ENCODE data around the gene TAS2R14. TPM values are rescaled to one million over a fixed set of nuclear protein-coding genes. Genes with fewer than 3 reads are reported as not detected.

TAS2R14 gene
- total and polyA plus RNA-seq, 2 of the 13 experiments (the other 11 are each of a cell fraction or from before 2014, with no cell fraction given), result 1.1 to 2.3 TPM

- intact Hi-C loops (cut with micrococcal nuclease; ENCODE audit: unreplicated experiment), result no loop called here
- POLR2A ChIA-PET, result no interaction called here
- TF ChIP-seq MAZ (IDR thresholded peaks at IDR 0.05; ENCODE audit: borderline replicate concordance, low read depth, low read length) (no peak), MAZ (CRISPR knock-in tag; IDR thresholded peaks at IDR 0.05; ENCODE audit: low read depth) (no peak), ZNF446 (CRISPR knock-in tag; IDR thresholded peaks at IDR 0.05) (no peak), TRAFD1 (CRISPR knock-in tag; IDR thresholded peaks at IDR 0.05; ENCODE audit: borderline replicate concordance) (no peak), THAP8 (CRISPR knock-in tag; IDR thresholded peaks at IDR 0.05; ENCODE audit: borderline replicate concordance) (no peak), CTCF (CRISPR knock-in tag; IDR thresholded peaks at IDR 0.05) (no peak), PPARG (CRISPR knock-in tag; conservative IDR thresholded peaks at IDR 0.05) (no peak), SRSF1 (optimal IDR thresholded peaks at IDR 0.05; ENCODE audit: low read depth, low read length) (no peak), ZUFSP (CRISPR knock-in tag; IDR thresholded peaks at IDR 0.05; ENCODE audit: borderline replicate concordance) (no peak), ZNF776 (CRISPR knock-in tag; IDR thresholded peaks at IDR 0.05) (no peak)
Measured at GRCh38 chr12:10960211-10960610, 21.1 kb upstream of the TAS2R14 start.

More at GRCh38 chr12:10960211-10960610, 21.1 kb upstream of the TAS2R14 start:
- no peaks in the 10 kb centered on the region for H3K27me3 ChIP-seq (ENCODE audit: control insufficient read depth in 1 of 2, insufficient read depth in 2 of 2, low read length in 2 of 2)
- FAIRE-seq, result no peak
- CTCF ChIA-PET (ENCODE audit: low intra/inter-chr PET ratio, low total read pairs), result no interaction called here
- H3K79me2 ChIP-seq (ENCODE audit: insufficient read depth, low read length), result peaks cover 5% of the 10 kb centered on the region
- H3K9me3 ChIP-seq (ENCODE audit: low read length), result no peaks in the 10 kb centered on the region
- H3K36me3 ChIP-seq (replicated peaks in 1 of 2; ENCODE audit: control insufficient read depth in 1 of 2, insufficient read depth in 2 of 2, low read length in 2 of 2), result no peaks in the 10 kb centered on the region
- no peak overlapping the region for H3K27ac ChIP-seq (ENCODE audit: extremely low read length, insufficient read depth, low read length)
- H3K4me1 ChIP-seq (ENCODE audit: insufficient read depth, low read length), result no peaks in the 10 kb centered on the region
- H3K4me3 ChIP-seq (replicated peaks in 1 of 3; ENCODE audit: insufficient read depth in 1 of 3, low read depth in 2 of 3, low read length in 3 of 3), result no peak overlapping the region
- BruUV-seq (replicated peaks), result no TSS peak
- DNase-seq (ENCODE audit: low spot score), result no peak
- no peak overlapping the region for H3K4me2 ChIP-seq (ENCODE audit: low read depth, low read length)
- in situ Hi-C loops (cut with HindIII; ENCODE audit: extremely low pct_ligation_motif_present, low pct_unique_long_range_greater_than_20kb), result no loop called here
- H2AFZ ChIP-seq (ENCODE audit: low read length), result no peak overlapping the region
- no peak overlapping the region for H3K9ac ChIP-seq (ENCODE audit: insufficient read depth, low read depth, low read length)
- no peak for ATAC-seq
- 86% methylated on average over 4 of the region's 4 CpGs for WGBS (ENCODE audit: low lambda C conversion rate)
- no peaks in the 10 kb centered on the region for H4K20me1 ChIP-seq (ENCODE audit: insufficient read depth, low read length)
